Hematopoietic multipotent progenitor cell treated with erythropoietin and hydrocortisone succinate and interleukin-3 and kit ligand, for 6 days (in vitro differentiated cells): ENCODE measurements around the gene ADAD2.

Source experiments
- DNase-seq: peaks from one replicate; pipeline ENCODE4 v3.0.0-alpha.2; 2015

Gene ADAD2

DNA sequence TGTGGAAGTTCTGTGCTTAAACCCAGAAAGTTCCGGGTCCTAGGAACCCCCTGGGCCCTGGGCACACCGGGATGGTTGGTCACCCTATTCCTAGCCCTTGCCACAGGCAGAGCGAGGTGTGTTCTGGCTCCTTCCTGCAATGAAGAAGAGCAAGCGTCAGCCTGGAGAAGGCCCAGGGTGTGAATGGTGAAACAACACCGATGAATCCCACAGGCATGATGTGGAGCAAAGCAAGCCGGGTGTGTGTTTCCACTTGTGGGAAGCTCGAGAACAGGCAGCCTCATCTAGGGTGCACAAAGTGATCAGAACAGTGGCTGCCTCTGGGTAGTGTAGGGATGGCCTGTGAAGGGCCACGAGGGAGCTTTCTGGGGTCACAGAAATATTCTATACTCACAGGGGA is 35.1 kb downstream of the ADAD2 start:
- DNase-seq: no peak

DNA sequence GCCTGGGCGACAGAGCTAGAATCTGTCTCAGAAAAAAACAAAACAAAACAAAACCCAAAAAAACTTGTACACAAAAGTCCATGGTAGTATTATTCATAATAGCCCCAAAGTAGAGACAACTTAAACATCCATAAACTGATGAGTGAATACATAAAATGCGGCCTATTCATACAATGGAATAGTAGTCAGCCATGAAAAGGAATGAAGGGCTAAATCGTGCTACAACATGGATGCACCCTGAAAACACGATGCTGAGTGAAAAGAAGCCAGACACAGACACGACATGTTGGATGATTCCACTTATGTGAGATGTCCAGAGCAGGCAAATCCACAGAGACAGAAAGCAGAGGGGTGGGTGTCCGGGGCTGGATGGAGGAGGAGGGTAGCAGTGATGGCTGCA is 36.6 kb downstream of the ADAD2 start:
- DNase-seq: no peak

DNA sequence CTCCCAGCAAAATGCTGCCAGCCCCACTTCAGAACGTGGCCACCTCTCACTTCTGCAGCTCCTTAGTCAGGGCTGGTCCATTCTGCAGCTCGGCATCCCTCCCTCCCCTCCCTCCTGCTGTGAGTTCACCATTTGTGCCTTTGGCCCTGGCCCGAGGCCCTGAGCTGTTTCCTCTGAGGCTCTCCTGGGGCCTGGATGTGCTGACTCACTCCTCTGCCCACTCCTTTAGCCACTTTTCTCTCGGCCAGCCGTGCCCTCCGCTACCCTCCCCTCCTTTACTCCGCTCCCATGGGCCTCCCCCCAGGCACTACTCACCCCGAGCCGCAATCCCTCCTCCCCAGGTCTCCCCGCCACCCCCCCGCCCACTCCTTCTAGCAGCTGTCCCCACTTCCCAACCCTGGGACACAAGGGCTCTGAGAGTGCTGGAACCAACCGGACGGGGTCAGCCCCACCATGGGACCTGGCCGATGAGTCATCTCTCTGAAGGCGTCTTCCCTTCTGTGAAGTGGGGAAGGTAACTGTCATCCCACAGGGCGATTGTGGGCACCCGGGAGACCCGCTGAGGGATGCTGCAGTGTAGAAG is 37.4 kb downstream of the ADAD2 start:
- DNase-seq: peak; percentile 21

DNA sequence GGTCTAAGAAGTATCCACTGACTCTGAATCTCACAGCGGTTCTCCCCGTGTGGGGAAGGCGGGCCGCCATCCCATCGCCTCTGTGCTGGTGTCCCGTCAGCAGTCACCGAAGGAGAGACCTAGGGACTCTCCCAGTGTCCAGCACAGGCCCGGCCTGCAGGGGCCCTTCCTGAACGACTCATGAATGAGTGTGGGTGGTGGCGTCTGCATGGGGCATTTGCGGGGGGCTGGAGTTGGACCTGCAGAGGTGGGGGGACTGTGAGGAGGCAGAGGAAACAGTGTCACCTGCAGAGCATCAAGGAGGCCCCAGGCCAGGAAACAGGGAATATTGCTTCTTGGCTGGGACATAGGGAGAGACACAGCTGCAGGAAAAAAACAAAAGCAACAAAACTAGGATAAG is 38.5 kb downstream of the ADAD2 start:
- no peak for DNase-seq

DNA sequence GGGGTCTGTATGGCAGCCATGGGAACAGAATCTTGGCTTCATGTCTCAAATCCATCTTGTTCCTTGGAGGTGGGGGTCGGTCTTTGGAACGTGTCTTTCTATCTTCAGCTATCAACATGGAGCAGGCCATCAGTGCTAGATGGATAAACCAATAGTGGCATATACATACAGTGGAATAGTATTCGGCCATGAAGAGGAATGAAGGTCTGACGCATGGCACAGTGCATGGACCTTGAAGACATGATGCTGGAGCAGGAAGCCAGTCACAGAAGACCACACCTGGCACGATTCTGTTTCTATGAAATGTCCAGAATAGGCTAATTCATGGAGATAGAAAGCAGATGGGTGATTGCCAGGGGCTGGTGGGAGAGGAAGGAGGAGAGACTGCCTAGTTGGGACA is 41.1 kb downstream of the ADAD2 start:
- DNase-seq: no peak

DNA sequence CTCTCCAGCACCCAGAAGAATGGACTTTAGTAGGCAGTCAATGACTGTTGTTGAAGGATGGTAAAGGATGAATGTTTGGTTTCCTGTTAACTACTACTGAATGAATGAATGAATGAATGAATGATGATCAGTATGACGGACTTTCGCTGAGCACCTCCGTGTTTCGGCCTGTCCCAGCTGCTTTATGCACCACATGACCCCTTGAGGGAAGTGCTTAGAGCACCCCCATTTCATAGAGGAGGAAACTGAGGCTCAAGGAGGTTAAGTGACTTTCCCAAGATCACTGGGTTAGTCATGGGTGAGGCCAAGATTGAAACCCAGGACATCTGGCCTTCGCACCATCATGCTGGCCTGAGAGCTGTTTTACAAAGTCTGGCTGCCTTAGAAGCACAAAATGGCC is 42.0 kb downstream of the ADAD2 start:
- no peak for DNase-seq

DNA sequence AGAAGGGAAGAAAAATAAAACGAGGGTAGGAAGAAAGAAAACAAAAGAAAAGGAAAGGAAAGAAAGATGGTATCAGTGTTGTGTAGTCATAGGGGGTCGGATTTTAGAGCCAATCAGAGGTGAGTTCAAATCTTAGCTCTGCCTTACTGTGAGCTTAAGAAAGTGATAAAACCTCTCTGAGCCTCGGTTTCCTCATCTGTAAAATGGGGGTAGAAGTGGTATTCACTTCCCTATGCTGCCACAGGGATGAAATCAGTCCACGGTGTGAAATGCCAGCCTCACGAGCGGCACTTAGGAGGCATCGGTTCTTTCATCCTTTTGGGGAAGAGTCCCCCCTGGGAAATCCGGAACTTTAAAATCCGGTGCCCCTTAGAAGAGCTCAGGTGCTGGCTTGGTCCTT is 42.8 kb downstream of the ADAD2 start:
- DNase-seq: no peak

DNA sequence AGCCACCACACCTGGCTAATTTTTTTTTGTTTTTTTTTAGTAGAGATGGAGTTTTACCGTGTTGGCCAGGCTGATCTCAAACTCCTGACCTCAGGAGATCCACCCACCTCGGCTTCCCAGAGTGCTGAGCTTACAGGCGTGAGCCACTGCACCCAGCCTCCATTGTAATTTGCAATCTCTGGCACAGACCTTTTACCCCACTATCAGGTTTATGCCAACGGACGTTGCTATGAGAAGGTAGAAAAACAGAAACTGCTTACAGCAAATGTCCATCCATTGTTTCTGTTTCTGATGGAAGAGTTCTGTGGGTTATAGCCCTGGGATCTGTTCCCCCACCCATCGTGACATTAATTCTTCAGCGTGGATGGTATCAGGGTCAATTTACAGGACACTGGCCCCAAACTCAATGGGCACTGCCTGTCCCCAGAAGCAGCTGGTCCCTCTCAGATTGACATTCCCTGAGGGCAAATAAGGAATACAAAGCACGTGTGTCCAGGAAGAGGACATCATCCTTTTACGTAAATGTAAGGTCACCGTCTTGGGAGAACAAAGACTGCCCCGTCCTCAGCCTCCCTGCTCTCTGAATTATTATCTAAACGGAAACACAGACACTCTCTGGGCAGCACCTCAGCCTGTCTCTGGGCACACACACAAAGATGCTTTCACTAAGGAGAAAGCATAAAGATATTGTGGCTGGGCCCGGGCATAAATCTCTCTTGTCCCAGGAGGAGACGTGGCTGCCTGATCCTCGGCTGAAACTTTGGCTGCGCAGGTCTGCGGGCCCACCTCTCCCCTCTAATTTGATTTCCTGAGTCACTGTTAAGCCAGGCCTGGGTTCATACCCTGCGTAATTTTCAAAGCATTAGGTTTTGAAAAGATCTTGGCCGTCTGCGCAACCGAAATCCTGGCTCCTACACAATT is 43.6 kb downstream of the ADAD2 start:
- no peak for DNase-seq

DNA sequence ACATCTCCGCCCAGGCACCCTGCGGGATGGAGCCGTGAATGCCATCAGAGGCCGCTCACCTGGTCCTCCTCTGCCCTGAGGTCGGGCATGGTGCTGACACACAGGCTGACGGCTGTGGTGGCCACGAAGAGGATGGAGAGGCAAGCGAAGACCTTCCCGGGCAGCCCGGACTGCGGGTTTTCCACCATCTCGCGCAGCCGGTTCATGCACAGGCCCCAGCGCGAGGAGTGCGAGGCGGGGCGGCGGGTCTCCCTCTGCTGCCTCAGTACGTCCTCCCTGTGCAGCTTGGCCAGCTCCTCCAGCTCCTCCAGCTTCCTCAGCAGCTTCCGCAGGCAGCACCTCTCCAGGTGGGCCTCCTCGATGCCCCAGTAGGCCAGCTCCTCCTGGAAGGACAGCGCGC is 45.7 kb downstream of the ADAD2 start:
- no peak for DNase-seq

DNA sequence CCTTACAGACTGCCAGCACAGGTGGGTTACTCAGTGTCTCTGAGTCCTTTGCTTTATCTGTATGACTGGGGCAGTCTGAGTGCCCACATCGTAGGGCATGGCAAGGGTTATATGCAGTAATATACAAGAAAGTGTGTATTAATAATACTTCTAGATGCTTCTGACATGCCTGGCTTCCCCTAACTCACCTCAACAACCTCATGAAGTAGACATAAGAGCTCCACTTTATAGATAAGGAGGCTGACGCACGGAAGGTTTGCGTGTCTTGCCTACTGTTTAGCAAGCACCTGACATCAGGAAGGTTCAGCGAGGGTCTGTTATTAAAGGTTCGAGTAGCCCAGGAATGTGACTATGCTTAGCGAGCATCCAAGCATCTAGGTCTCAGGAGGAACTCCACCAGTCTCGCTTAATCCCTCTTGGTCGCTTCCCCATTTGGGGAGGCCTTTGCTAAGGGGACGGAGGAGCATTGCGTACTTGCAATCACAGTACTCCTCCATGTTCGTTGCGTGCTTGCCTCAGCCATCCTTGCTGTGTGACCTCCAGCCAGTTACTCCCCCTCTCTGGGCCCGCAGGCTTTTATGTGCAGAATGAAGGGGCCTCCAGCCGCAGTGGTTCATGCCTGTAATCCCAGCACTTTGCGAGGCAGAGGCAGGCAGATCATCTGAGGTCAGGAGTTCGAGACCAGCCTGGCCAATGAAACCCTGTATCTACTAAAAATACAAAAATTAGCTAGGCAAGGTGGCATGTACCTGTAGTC is 47.2 kb downstream of the ADAD2 start:
- DNase-seq: no peak

DNA sequence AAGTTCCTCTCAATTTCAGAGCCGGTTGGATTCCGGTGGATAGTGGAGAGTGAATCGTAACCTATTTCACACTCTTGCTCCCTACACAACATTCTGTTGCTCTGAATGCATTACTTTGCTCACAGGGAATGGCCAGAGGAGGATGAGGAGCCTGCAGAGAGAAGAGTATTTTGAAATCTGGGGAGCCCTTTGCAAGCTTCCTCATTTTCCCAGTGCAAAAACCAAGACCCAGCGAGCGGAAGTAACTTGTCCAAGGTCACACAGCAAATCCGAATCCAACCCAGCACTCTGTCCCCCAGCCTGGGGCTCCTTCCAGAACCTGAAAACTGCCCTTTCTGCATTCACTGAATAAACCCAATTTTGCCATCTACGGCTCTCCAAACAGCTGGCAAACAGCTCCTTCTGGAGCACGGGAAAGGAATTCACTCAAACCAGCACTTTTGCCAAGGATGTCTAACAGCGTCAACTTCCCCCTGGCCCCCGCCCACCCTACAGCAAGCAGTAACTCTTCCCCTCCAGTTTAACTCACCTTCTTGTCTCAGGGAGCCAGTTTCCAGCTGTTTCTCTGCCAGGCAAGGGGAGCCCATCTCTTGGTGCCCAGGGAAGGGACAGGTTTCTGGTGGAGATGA is 48.3 kb downstream of the ADAD2 start:
- no peak for DNase-seq

DNA sequence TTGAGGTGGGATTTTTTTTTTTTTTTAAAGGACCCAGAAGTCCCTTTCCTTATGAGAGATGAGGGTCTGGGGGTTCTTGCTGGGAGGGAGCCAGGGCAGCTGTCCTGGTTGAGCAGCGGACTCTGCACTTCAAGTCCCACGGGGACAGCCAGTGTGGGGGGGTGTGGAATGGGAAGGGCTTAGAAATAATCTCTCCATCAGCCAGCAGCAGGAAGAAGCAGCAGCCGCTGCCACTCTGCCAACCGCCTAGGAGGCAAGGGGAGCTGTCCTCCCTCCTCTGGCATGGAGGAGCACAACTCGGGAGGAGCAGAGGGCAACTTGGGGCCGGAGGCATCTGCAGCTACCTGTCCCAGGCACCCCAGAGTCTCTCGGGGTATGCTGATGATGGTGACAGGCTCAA is 49.0 kb downstream of the ADAD2 start, which contains the start of gene KCNG4:
Gene KCNG4 (minus strand): TSS at position 104 of the 400 bp plus-strand sequence. CDS start 2,527 bp downstream, outside the sequence.
- no peak for DNase-seq

DNA sequence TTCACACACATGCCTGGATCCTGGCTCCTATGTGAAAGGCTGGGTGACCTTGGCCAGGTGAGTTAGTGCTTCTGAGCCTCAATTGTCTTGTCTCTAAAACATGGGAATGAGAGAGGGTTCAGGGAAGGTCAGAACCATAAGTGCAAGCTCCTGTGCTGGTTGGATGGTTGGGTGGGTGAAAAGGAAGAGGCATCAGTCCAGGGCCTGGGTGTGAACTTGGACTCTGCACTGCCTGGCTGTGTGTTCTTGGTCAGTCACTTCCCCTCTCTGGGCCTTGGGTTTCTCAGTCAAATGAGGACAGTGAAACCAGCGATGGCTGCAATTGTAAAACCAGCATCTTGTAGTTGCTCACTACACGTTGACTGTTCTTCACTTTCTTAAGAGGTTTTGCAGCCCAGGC is 49.5 kb downstream of the ADAD2 start:
- DNase-seq: no peak

DNA sequence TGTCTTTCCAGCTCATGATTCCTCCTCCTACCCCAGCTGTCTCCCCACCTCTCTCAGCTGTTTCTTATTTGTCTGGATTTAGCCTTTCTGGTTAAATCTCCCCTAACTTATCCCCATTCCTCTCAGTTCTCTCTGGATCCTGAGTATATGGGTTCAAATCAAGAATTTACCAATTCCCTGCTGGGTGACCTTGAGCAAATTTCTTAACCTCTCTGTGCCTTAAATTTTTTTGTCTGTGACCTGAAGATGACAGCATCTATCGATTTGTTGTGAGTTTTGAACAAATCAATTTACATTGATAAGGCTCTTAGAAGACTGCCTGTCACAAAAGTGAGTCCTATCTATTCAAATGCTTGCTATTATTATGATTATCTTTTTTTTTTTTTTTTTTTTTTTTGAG is 50.8 kb downstream of the ADAD2 start:
- DNase-seq: no peak

DNA sequence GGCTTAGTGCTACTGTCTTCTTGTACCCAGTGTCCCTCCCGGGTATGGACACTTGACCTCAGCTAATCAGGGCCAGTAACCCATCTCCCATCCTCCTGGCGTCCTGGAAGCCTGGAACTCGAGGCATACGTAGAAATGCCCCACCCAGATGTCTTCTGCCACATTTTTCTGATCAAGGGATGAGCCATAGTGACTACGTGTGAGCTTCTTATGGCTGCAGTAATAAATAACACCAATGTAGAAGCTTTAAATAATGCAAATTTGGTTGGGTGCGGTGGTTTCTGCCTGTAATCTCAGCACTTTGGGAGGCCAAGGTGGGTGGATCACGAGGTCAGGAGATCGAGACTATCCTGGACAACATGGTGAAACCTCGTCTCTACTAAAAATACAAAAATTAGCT is 51.9 kb downstream of the ADAD2 start:
- no peak for DNase-seq

DNA sequence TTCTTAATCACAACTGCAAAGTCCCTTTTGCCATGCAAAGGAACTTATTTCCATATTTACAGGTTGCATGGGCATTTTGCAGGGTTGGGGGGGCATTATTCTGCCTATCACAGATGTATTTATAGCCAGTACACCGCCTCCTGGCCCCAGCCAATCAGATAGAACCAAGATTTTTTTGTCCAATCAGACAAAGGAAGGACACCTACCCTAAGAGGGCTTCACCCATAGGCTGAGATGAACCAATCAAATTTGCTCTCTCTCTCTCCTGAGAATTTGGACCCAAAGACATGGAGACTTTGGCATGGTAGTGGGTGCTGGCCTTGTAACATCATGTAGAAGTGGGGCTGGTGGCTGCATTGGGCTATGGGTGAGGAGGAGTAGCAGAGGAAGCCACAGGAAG is 52.8 kb downstream of the ADAD2 start:
- DNase-seq: no peak

DNA sequence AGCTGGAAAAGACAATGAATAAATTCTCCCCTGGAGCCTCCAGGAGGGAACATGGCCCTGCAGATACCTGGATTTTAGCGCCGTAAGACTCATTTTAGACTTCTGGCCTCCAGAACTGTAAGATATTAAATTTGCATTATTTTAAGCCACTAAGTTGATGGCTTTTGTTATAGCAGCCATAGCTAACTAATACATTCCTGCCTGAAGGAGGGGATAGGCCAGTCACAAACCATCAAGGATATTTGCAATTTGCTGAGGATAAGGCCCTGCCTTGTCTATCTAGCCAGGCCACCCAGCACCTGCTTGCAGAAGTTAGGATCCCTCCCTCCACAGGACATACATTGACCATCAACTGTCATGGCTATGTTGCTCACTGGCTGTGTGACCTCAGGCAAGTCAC is 53.8 kb downstream of the ADAD2 start:
- no peak for DNase-seq

DNA sequence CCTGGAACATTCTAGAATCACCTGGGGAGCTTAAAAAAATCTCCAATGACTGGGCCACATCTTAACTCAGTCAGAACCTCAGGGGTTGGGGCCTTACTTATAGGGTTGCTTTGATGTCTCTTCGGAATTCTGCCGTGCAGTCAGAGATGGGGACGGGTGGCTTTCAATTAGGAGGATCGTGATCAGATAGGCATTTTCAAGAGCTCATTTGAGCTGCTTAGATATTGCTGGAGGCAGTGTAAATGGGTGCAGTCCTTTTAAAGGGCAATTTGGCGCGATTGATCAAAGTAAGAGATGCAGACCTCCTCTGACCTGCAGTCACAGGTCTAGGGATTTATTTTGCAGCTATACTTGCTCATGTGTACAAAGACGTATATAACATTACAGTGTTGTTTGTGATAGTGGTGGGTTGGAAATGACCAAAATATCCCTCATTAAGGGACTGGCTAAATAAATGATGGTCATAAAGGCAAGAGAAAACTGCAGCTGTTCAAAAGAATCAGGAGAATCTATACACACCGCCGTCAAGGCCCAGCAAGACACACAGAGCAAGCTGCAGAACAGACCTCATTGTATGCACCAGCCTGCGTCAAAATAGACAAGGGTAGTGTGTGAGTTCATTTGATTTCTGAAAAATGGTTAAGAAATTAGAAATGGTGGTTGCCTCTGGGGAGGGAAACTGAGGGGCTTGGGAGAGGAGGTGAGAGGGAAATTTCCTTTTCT is 55.2 kb downstream of the ADAD2 start:
- DNase-seq: no peak

DNA sequence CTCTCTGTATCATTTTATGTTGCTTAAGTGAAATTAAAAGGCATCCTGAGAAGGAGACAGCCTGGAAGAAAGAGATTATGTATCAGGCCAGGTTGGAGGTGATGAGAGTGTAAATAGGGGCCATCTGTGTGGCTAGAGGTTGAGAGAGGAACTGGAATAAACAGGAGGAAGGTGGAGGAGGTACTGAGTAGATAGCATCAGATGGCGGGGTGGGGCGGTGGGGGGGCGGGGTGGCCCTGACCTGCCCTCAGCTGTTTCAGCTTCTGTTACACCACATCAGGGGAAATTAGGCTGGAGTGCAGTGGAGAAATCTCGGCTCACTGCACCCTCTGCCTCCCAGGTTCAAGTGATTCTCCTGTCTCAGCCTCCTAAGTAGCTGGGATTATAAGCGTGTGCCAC is 55.7 kb downstream of the ADAD2 start:
- DNase-seq: no peak
